OCI-LY3 (cell line): Measurements from ENCODE around the gene SPNS2.

Source experiments
- H2AFZ ChIP-seq: fragments of 200-600, 300-600 bp; shearing (Covaris generic); 2 replicates; pipeline ENCODE4 v1.6.0; 2014; ENCODE audit warnings: antibody characterized with exemption, low read depth, low read length
- H3K27ac ChIP-seq: fragments of 200-600, 300-600 bp; sonication (generic); 2 replicates; pipeline ENCODE4 v1.5.1; 2014; ENCODE audit warnings: mild to moderate bottlenecking, low read length, moderate library complexity, mixed read lengths
- H3K27me3 ChIP-seq: fragments of 200-600, 300-600 bp; sonication (generic); 2 replicates; pipeline ENCODE4 v1.6.1; 2014; ENCODE audit warnings: low read depth, low read length, mixed read lengths
- H3K36me3 ChIP-seq: fragments of 200-600, 300-600 bp; sonication (generic); replicated peaks from 2 replicates; pipeline ENCODE3; 2014; ENCODE audit warnings: low read depth, low read length, mixed read lengths
- H3K4me1 ChIP-seq: fragments of 300-600, 200-600 bp; sonication (generic); 2 replicates; pipeline ENCODE4 v1.6.1; 2014; ENCODE audit warnings: low read length, mixed read lengths
- H3K4me2 ChIP-seq: fragments of 200-600, 300-600 bp; sonication (generic); 2 replicates; pipeline ENCODE4 v1.6.1; 2014; ENCODE audit warnings: low read length, mixed read lengths
- H3K4me3 ChIP-seq: fragments of 300-600, 200-600 bp; sonication (generic); 2 replicates; pipeline ENCODE4 v1.5.1; 2014; ENCODE audit warnings: antibody characterized with exemption, mild to moderate bottlenecking, low read length, moderate library complexity
- H3K79me2 ChIP-seq: fragments of 300-600, 200-600 bp; shearing (Covaris generic); 2 replicates; pipeline ENCODE4 v1.6.1; 2014; ENCODE audit warnings: mild to moderate bottlenecking, low read length, mixed read lengths
- H3K9ac ChIP-seq: fragments of 300-600, 200-600 bp; shearing (Covaris generic); 2 replicates; pipeline ENCODE4 v1.6.0; 2014; ENCODE audit warnings: mild to moderate bottlenecking, low read length, moderate library complexity
- H3K9me3 ChIP-seq: fragments of 200-600, 300-600 bp; shearing (Covaris generic); 2 replicates; pipeline ENCODE4 v1.6.1; 2014; ENCODE audit warnings: low read length, mixed read lengths; ENCODE audit not compliant: insufficient read depth
- H4K20me1 ChIP-seq: fragments of 200-600, 300-600 bp; sonication (generic); 2 replicates; pipeline ENCODE4 v1.6.1; 2016; ENCODE audit warnings: low read length, mixed read lengths; ENCODE audit not compliant: insufficient read depth
- CTCF ChIP-seq: fragments of 200-600, 300-600 bp; sonication (generic); IDR thresholded peaks from 2 replicates; pipeline ENCODE4 v1.5.1; 2014; ENCODE audit warnings: antibody characterized with exemption, low read length, low read depth
- EZH2phosphoT487 ChIP-seq: fragments of 200-600 bp; shearing (Covaris generic); IDR thresholded peaks from 2 replicates; pipeline ENCODE4 v1.6.1; 2018; ENCODE audit warnings: antibody characterized with exemption, mixed run types, low read depth

The SPNS2 gene

GRCh38 chr17:4490109-4490591 lies 8.5 kb upstream of the SPNS2 start:
- Histone ChIP-seq H3K4me2 (no peak overlapping the region), H3K36me3 (no peaks in the 10 kb centered on the region), H3K79me2 (no peaks in the 10 kb centered on the region), H4K20me1 (no peaks in the 10 kb centered on the region), H3K27me3 (no peaks in the 10 kb centered on the region), H3K27ac (no peak overlapping the region), H3K9me3 (no peaks in the 10 kb centered on the region), H3K4me1 (peaks cover 12% of the 10 kb centered on the region), H3K4me3 (no peak overlapping the region), H2AFZ (no peak overlapping the region), H3K9ac (no peak overlapping the region)
- TF ChIP-seq CTCF (no peak), EZH2phosphoT487 (no peak)

- no peak overlapping the region for H2AFZ ChIP-seq
Observed at GRCh38 chr17:4490637-4491061, 8.0 kb upstream of the SPNS2 start.

GRCh38 chr17:4492721-4493561 lies 5.7 kb upstream of the SPNS2 start:
- no peak overlapping the region for H3K27ac ChIP-seq
- peaks cover 30% of the 10 kb centered on the region for H3K4me1 ChIP-seq
- no peaks in the 10 kb centered on the region for H3K36me3 ChIP-seq
- H2AFZ ChIP-seq: no peak overlapping the region
- H3K79me2 ChIP-seq: no peaks in the 10 kb centered on the region
- H3K4me2 ChIP-seq: peak overlapping the region; percentile 53
- H3K27me3 ChIP-seq: no peaks in the 10 kb centered on the region
- no peak overlapping the region for H3K9ac ChIP-seq
- TF ChIP-seq CTCF (no peak), EZH2phosphoT487 (no peak)
- H3K4me3 ChIP-seq: peak overlapping the region; percentile 28; the same call in 1 of the 2 replicates
- H4K20me1 ChIP-seq: no peaks in the 10 kb centered on the region
- no peaks in the 10 kb centered on the region for H3K9me3 ChIP-seq

More at GRCh38 chr17:4490637-4491061, 8.0 kb upstream of the SPNS2 start:
- H3K27ac ChIP-seq: no peak overlapping the region
- no peak overlapping the region for H3K9ac ChIP-seq
- no peak overlapping the region for H3K4me2 ChIP-seq
- no peaks in the 10 kb centered on the region for H4K20me1 ChIP-seq
- H3K9me3 ChIP-seq: no peaks in the 10 kb centered on the region
- TF ChIP-seq CTCF: no peak
- no peak for TF ChIP-seq EZH2phosphoT487
- H3K4me1 ChIP-seq: peaks cover 12% of the 10 kb centered on the region
- H3K79me2 ChIP-seq: no peaks in the 10 kb centered on the region
- no peaks in the 10 kb centered on the region for H3K27me3 ChIP-seq
- H3K36me3 ChIP-seq: no peaks in the 10 kb centered on the region
- H3K4me3 ChIP-seq: no peak overlapping the region

GRCh38 chr17:4497101-4497824 lies 1.4 kb upstream of the SPNS2 start:
- TF ChIP-seq EZH2phosphoT487: no peak
- no peak for TF ChIP-seq CTCF
- peak overlapping the region; percentile 67 for H3K9ac ChIP-seq
- H4K20me1 ChIP-seq: no peaks in the 10 kb centered on the region
- peaks cover 36% of the 10 kb centered on the region for H3K4me1 ChIP-seq
- peak overlapping the region; percentile 69 for H3K4me3 ChIP-seq
- H3K4me2 ChIP-seq: peak overlapping the region; percentile 91
- H3K27me3 ChIP-seq: no peaks in the 10 kb centered on the region
- H3K36me3 ChIP-seq: no peaks in the 10 kb centered on the region
- no peaks in the 10 kb centered on the region for H3K9me3 ChIP-seq
- H3K27ac ChIP-seq: peak overlapping the region; percentile 89
- no peak overlapping the region for H2AFZ ChIP-seq
- H3K79me2 ChIP-seq: no peaks in the 10 kb centered on the region
